Limb (tissue), 2 donors: ENCODE results near the gene PSEN1.
"Not testable (repeated sequence)": the region's sequence is repeated elsewhere in the genome, so short reads cannot be mapped to it uniquely, and the experiment has no call there.

Experiments used
- DNase-seq, 2 donors: peaks; one replicate each; pipeline ENCODE4 v3.0.0-alpha.2; 2016; ENCODE audit errors: extremely low spot score in 2 of 2

PSEN1 gene

GRCh38 chr14:73166399-73166798 is 30.1 kb downstream of the PSEN1 start:
- DNase-seq, result no peak

- no peak for DNase-seq
These were observed 31.4 kb downstream of the PSEN1 start for GRCh38 chr14:73167727-73168126.

GRCh38 chr14:73168274-73168673 is 32.0 kb downstream of the PSEN1 start:
- no peak for DNase-seq

DNA sequence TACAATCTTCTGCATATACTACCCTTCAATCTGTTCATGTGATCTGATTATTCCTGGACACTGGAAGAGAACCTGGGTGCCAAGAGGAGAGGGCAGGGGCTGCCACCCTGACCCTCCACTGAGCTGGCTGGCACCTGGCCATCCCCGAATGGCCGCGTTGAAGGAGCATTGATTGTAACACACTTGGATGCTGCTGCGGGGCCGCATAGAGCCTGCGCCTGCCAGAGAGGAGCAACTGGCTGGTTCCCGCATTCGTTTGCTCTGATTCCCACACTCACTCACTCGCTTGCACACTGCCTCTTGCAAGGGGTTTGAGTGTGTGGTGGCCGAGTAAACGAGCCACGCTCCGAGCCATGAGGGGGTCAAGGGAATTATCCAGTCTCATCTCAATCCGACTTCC is 32.4 kb downstream of the PSEN1 start:
- no peak for DNase-seq

DNA sequence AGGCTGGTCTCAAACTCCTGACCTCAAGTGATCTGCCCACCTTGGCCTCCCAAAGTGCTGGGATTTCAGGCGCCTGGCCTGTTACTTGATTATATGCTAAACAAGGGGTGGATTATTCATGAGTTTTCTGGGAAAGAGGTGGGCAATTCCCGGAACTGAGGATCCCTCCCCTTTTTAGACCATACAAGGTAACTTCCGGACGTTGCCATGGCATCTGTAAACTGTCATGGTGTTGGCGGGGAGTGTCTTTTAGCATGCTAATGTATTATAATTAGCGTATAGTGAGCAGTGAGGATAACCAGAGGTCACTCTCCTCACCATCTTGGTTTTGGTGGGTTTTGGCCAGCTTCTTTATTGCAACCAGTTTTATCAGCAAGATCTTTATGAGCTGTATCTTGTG is 33.5 kb downstream of the PSEN1 start:
- DNase-seq, result not testable (repeated sequence)

DNA sequence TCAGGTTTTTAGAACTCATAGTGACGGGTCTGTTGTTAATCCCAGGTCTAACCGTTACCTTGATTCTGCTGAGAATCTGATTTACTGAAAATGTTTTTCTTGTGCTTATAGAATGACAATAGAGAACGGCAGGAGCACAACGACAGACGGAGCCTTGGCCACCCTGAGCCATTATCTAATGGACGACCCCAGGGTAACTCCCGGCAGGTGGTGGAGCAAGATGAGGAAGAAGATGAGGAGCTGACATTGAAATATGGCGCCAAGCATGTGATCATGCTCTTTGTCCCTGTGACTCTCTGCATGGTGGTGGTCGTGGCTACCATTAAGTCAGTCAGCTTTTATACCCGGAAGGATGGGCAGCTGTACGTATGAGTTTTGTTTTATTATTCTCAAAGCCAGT is 34.4 kb downstream of the PSEN1 start:
- DNase-seq, result no peak

GRCh38 chr14:73172500-73172899 is 36.2 kb downstream of the PSEN1 start:
- no peak for DNase-seq

DNA sequence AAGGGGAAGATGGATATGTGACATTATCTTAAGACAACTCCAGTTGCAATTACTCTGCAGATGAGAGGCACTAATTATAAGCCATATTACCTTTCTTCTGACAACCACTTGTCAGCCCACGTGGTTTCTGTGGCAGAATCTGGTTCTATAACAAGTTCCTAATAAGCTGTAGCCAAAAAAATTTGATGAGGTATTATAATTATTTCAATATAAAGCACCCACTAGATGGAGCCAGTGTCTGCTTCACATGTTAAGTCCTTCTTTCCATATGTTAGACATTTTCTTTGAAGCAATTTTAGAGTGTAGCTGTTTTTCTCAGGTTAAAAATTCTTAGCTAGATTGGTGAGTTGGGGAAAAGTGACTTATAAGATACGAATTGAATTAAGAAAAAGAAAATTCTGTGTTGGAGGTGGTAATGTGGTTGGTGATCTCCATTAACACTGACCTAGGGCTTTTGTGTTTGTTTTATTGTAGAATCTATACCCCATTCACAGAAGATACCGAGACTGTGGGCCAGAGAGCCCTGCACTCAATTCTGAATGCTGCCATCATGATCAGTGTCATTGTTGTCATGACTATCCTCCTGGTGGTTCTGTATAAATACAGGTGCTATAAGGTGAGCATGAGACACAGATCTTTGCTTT is 36.9 kb downstream of the PSEN1 start:
- DNase-seq, result peak in 1 of 2 donors; percentile 65

- no peak for DNase-seq
These were observed 40.4 kb downstream of the PSEN1 start for GRCh38 chr14:73176685-73177084.

- DNase-seq, result no peak
These were observed 44.1 kb downstream of the PSEN1 start for GRCh38 chr14:73180385-73180805.

GRCh38 chr14:73180969-73181368 is 44.7 kb downstream of the PSEN1 start:
- not testable (repeated sequence) for DNase-seq

GRCh38 chr14:73188501-73188911 is 52.2 kb downstream of the PSEN1 start:
- DNase-seq, result no peak

- no peak for DNase-seq
These were observed 53.3 kb downstream of the PSEN1 start for GRCh38 chr14:73189651-73190050.

- DNase-seq, result no peak
These were observed 55.1 kb downstream of the PSEN1 start for GRCh38 chr14:73191441-73191840.

DNA sequence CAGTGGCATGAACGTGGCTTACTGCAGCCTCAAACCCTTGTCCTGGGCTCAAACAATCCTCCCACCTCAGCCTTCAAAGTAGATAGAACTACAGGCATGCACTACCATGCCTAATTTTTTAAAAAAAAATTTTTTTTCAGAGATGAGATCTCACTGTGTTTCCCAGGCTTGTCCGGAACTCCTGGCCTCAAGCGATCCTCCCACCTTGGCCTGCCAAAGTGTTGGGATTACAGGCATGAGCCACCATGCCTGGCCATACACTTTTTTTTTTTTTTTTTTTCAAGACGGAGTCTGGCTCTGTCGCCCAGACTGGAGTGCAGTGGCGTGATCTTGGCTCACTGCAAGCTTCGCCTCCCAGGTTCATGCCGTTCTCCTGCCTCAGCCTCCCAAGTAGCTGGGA is 58.0 kb downstream of the PSEN1 start:
- DNase-seq, result not testable (repeated sequence)

GRCh38 chr14:73198253-73198652 is 61.9 kb downstream of the PSEN1 start:
- DNase-seq, result no peak

GRCh38 chr14:73203527-73203926 is 67.2 kb downstream of the PSEN1 start:
- DNase-seq, result no peak

- DNase-seq, result no peak
These were observed 71.3 kb downstream of the PSEN1 start for GRCh38 chr14:73207615-73208014.

DNA sequence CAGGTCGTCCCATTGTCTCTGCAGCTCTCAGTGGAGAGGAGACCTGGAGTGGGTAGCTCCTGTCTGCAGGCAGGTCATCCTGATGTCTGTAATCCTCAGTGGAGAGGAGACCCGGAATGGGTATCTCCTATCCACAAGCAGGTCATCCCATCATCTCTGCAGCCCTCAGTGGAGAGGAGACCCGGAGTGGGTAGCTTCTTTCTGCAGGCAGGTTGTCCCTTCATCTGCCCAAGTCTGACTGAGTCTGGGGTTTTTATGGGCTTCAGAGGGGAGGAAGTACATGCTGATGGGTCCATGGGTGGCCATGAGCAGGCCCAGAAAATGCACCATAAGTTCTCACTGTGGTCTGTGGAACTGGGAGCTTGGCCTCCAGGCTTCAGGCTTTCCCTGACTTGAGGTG is 72.1 kb downstream of the PSEN1 start:
- DNase-seq, result no peak

DNA sequence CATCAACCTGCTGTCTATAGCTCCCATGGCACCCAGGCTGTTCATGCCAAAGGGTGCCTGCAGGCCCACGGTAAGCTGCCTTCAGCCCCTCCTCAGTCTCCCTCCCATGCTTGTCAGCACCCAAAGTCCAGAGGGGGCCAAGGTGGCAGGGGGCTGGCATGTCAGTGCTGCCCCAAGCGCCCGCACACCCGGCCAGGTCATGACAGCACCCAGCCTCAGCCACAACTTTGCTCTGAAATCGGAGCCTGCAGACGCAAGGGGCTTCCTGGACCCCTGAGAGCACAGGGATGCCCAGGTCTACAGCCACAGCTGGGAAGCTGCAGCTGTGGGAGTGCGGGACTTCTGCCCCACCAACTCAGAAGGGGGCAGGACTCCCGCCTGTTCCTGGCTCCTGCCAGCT is 72.5 kb downstream of the PSEN1 start:
- no peak for DNase-seq

- no peak for DNase-seq
These were observed 73.6 kb downstream of the PSEN1 start for GRCh38 chr14:73209953-73210352.

GRCh38 chr14:73211251-73212040 is 75.1 kb downstream of the PSEN1 start:
- no peak for DNase-seq

DNA sequence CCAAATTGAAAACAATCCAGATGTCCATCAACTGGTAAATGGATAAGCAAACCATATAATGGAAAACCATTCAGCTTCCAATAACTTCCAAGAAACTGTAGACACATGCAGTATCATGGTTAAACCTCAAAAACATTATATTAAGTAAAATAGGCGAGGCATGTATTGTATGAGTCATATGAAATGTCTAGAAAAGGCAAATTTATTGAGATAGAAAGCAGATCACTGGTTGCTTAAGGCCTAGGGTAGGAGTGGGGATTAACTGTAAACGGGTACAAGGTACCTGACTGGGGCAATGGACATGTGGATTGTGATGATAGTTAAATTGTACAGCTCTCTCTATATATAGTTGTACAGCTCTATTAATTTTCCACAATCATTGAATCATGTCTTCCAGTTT is 79.7 kb downstream of the PSEN1 start:
- no peak for DNase-seq
